Peyer's patch (tissue), 4 donors: ENCODE data around the gene UFC1.

Source experiments
- CTCF ChIP-seq, 6 experiments: fragments of 450-650 bp in 4 of 6; fragments of 200-600 bp in 2 of 6; sonication (generic) in 1 of 6; IDR thresholded peaks; one replicate each; pipeline ENCODE4 v1.5.1; 2017 to 2019; ENCODE audit warnings: antibody characterized with exemption in 6 of 6, mild to moderate bottlenecking in 3 of 6, moderate library complexity in 1 of 6
- POLR2A ChIP-seq, 2 donors: fragments of 450-650 bp; IDR thresholded peaks; one replicate each; pipeline ENCODE4 v1.5.1; 2017; ENCODE audit warnings: antibody characterized with exemption in 2 of 2, mild to moderate bottlenecking in 2 of 2, moderate library complexity in 2 of 2

- TF ChIP-seq CTCF (IDR thresholded peaks at IDR 0.05), result no peak
- TF ChIP-seq POLR2A (IDR thresholded peaks at IDR 0.05), result no peak
Observed at GRCh38 chr1:161113915-161114314, 39.9 kb upstream of the UFC1 start.
